GM21526 (cell line): Measurements from ENCODE around the gene FYN.
"Not testable (repeated sequence)": the region's sequence is repeated elsewhere in the genome, so short reads cannot be mapped to it uniquely, and the experiment has no call there.

Experiments used
- ATAC-seq: cut with Tn5 transposase; IDR thresholded peaks from one replicate; pipeline ENCODE4 v1.9.1; 2021; ENCODE audit warnings: moderate library complexity; ENCODE audit not compliant: unreplicated experiment, low FRiP score

The FYN gene

GRCh38 chr6:111873178-111874024 lies at the start of gene FYN:
TSS of gene FYN (minus strand) at chr6:111873452. CDS start at chr6:111720051, 153,401 bp downstream.
- peak; percentile 99 for ATAC-seq

DNA sequence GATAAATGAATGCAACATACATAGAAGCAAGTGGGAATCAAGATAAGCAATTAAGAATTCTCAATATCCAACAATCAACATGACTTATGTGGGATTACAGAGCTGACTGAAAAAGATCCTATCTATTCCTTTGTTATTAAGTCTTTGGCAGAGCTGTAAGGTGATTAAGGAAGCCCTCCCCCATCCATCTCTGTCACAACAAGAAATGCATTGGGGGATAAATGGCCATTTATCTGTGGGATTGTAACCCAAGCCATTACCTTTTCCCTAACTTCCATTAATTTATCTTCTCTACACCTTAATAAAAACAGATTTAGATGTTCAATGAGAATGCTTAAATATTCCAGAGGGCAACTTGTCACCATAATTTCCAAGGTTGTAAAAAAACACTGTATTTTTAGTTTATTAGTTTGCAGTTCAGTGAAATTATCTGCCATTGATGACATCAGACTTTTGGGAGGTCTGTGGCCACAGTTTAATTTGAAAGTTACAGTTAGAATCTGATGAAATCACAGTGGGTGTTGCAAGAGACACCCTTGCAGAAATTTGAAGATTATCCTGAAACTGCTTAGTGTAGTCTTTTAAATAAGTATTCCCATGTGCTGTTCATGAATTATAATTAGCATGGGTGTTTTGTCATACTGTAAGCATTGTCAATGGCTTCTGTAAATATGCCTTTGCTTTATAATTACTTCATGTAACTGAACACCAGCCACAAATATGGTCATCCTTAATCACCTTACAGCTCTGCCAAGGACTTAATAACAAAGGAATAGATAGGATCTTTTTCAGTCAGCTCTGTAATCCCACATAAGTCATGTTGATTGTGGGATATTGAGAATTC lies 49.4 kb upstream of the FYN start:
- ATAC-seq: no peak

DNA sequence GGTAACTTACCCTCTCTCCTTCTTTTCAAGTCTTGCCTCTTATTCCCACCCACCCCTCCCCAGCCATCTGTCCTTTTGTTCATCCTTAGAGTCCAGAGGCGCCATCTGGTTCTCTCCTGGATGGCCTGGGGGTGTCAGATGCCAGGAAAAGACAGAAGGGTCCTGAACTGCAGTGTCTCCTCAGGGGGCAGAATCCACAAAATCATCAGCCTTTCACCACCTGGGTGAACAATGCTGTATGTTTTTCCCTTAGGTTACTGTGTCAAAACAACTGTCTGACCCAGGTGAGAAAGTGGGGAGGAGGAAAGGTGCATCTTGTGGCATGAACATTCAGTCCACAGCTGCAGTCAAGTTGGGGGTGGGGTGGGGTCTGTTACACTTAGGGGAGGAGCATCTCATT lies 47.9 kb upstream of the FYN start:
- no peak for ATAC-seq

DNA sequence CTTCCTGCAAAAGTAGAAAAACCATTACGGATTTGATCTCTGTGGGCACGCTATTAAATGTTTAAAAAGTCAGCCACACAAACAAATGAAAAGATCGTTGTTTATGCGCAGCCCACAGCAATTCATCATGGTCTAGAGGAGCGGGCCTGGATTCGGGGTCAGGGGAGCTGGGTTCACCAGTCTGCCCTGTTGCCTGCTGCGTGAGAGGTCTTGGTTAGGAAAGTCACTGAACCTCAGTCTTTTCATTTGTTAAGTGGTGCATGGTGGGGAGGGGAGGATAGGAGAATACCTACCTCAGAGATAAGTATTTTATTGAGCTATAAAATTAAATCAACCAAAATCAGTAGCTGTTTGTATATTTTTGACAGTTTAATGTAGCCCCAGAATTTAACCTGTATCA lies 47.3 kb upstream of the FYN start:
- ATAC-seq: no peak

- no peak for ATAC-seq
Observed at GRCh38 chr6:111918825-111919224, 45.6 kb upstream of the FYN start.

DNA sequence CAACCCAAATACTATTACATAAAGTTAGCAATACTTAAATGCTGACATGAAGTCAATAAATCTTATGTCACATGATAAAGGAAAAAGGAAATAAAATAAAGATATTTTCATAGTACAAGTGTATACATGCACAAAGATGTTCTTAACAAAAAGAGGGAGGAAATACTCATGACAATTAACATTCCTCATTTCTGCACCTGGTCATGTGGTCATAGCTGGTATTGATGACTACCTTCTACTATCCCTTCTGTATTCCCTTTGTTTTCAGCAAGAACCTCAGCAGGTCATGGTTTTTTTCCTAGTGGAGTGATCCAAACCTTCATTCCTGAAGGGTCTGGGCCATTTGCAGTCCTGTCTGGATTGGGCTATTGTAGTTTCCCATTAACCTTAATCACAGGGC lies 43.5 kb upstream of the FYN start:
- no peak for ATAC-seq

DNA sequence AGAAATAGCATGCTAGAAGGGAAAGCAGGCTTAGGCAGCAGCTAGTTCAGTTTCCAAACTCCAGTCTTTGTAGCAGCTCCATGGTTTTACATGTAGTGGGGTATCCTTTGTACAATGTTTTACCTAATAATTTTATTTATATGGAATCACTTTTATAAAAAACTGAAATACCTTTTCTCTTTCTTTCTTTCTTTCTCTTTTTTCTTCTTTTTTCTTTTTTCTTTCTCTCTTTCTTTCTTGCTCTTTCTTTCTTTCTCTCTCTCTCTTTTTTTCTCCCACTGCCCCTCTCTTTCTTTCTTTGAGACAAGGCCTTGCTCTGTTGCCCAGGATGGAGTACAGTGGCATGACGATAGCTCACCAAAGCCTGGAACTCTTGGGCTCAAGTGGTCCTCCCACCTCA lies 41.4 kb upstream of the FYN start:
- ATAC-seq: no peak

DNA sequence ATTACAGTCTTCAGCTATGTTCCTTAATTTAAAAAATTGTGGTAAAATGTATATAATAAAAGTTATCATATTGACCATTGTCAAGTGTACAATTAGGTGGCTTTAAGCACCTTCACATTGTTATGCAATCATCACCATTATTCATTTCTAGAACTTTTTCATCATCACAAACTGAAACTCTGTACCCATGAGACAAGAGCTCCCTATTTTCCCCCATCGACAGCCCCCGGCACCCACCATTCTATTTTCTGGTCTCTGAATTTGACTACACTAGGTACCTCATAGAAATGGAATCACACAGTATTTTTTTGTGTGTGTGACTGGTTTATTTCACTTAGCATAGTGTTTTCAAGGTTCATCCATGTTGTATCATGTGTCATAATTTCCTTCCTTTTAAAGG lies 39.7 kb upstream of the FYN start:
- no peak for ATAC-seq

GRCh38 chr6:111911428-111911827 lies 38.2 kb upstream of the FYN start:
- no peak for ATAC-seq

GRCh38 chr6:111909238-111909637 lies 36.0 kb upstream of the FYN start:
- ATAC-seq: no peak

DNA sequence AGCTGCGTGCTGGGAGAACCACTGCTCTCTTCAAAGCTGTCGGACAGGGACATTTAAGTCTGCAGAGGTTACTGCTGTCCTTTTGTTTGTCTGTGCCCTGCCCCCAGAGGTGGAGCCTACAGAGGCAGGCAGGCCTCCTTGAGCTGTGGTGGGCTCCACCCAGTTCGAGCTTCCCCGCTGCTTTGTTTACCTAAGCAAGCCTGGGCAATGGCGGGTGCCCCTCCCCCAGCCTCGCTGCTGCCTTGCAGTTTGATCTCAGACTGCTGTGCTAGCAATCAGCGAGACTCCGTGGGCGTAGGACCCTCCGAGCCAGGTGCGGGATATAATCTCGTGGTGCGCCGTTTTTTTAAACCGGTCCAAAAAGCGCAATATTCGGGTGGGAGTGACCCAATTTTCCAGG lies 35.1 kb upstream of the FYN start:
- ATAC-seq: not testable (repeated sequence)

DNA sequence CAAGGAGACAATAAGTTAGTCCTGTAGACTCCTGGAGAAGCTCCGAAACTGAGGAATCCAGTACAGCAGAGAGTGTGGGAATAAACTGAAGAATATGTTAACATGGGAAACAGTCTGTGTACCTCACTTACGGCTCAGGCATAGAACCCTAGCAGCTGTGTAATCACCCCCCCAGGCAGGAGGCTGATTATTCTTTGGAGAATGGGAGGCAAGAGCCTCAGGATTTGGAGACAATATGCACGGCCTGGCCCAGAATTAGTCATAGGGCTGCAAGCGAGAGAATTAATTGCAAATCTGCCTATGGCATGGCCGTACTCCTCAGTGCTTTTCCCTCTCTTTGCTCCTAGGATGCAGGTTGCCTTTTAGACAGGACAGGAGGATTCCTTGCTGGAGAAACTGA lies 27.5 kb upstream of the FYN start:
- ATAC-seq: no peak

- ATAC-seq: no peak
Observed at GRCh38 chr6:111899531-111899930, 26.3 kb upstream of the FYN start.

- ATAC-seq: no peak
Observed at GRCh38 chr6:111898452-111898851, 25.2 kb upstream of the FYN start.

GRCh38 chr6:111894951-111895350 lies 21.7 kb upstream of the FYN start:
- no peak for ATAC-seq

GRCh38 chr6:111894272-111894671 lies 21.0 kb upstream of the FYN start:
- no peak for ATAC-seq

DNA sequence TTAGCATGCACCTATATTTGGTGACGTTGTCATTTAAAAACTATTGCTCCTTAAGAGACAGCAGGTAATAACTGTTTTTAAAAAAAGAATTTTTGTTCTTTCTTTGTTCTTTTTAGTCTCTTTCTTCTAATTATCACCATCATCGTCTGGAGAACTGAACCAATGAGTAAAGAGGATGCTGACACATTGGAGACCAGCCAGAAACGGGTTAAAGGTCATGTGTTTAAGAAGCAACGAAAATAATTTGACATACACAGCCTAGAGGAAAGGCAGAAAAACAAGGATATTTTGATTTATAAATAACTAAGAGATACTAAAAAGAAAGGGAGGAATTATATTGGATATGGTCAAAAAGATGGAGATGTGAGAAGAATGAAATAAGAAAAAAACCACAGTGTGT lies 19.2 kb upstream of the FYN start:
- no peak for ATAC-seq

- ATAC-seq: no peak
Observed at GRCh38 chr6:111890988-111891387, 17.7 kb upstream of the FYN start.

GRCh38 chr6:111888928-111889695 lies 15.9 kb upstream of the FYN start:
- ATAC-seq: no peak

GRCh38 chr6:111886793-111887192 lies 13.5 kb upstream of the FYN start:
- not testable (repeated sequence) for ATAC-seq
